Activated naive CD8-positive, alpha-beta T cell treated with anti-CD3 and anti-CD28 coated beads, Interleukin-2, amount 50 U/mL, for 24 hours (primary cell): Measurements from ENCODE around the gene BRD3.
A peak's percentile ranks its signal among the peaks of the same experiment; 100 is the strongest.

ENCODE experiments used
- ATAC-seq: fragments of 150-1000 bp; cut with Tn5 transposase; one replicate; pipeline ENCODE4 v1.10.0; 2021
- DNase-seq: peaks from one replicate; pipeline ENCODE4 v3.0.0; 2021
- H3K27ac Mint-ChIP-seq: one replicate; pipeline ENCODE4 v1.8.0; 2021; ENCODE audit warnings: mild to moderate bottlenecking, mixed read lengths
- H3K27me3 Mint-ChIP-seq: one replicate; pipeline ENCODE4 v1.8.0; 2021; ENCODE audit warnings: mixed read lengths
- H3K36me3 Mint-ChIP-seq: one replicate; pipeline ENCODE4 v1.8.0; 2021; ENCODE audit warnings: low read depth, mixed read lengths
- H3K4me1 Mint-ChIP-seq: one replicate; pipeline ENCODE4 v1.8.0; 2021; ENCODE audit warnings: mixed read lengths
- H3K4me3 Mint-ChIP-seq: one replicate; pipeline ENCODE4 v1.8.0; 2021; ENCODE audit warnings: mild to moderate bottlenecking, moderate library complexity, mixed read lengths
- H3K9me3 Mint-ChIP-seq: one replicate; pipeline ENCODE4 v1.8.0; 2021; ENCODE audit warnings: mixed read lengths

Gene BRD3

GRCh38 chr9:134007571-134007970 is 60.3 kb downstream of the BRD3 start:
- no peaks in the 10 kb centered on the region for H3K36me3 Mint-ChIP-seq
- no peak overlapping the region for H3K4me3 Mint-ChIP-seq
- no peak for DNase-seq
- peaks cover 8% of the 10 kb centered on the region for H3K27me3 Mint-ChIP-seq
- no peaks in the 10 kb centered on the region for H3K9me3 Mint-ChIP-seq
- H3K4me1 Mint-ChIP-seq, result no peaks in the 10 kb centered on the region
- H3K27ac Mint-ChIP-seq, result no peak overlapping the region
- no peak for ATAC-seq

DNA sequence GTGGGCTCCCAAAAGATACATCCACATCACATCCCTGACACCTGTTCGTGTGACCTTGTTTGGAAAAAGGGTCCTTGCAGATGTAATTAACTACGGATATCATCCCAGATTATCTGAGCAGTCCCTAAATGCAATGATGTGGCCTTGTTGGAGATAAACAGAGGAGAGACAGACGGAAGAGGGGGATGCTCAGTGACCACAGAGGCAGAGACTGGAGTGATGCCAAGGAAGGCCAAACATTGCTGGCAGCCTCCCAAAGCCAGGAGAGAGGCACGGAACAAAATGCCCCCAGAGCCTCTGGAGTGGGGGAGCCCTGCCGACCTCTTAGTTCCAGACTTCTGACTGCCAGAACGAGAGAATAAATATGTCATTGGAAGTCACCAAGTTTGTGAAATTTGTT is 60.7 kb downstream of the BRD3 start:
- Mint-ChIP-seq H3K27me3 (peaks cover 10% of the 10 kb centered on the region), H3K4me1 (no peaks in the 10 kb centered on the region), H3K27ac (no peak overlapping the region), H3K36me3 (no peaks in the 10 kb centered on the region), H3K9me3 (no peaks in the 10 kb centered on the region), H3K4me3 (no peak overlapping the region)
- DNase-seq (no peak), ATAC-seq (no peak)

GRCh38 chr9:134005381-134005780 is 62.4 kb downstream of the BRD3 start:
- no peaks in the 10 kb centered on the region for H3K9me3 Mint-ChIP-seq
- H3K4me1 Mint-ChIP-seq, result no peaks in the 10 kb centered on the region
- no peak for DNase-seq
- H3K27me3 Mint-ChIP-seq, result peaks cover 11% of the 10 kb centered on the region
- H3K4me3 Mint-ChIP-seq, result no peak overlapping the region
- no peak overlapping the region for H3K27ac Mint-ChIP-seq
- no peaks in the 10 kb centered on the region for H3K36me3 Mint-ChIP-seq
- no peak for ATAC-seq

- Mint-ChIP-seq H3K4me1 (no peaks in the 10 kb centered on the region), H3K27me3 (peaks cover 11% of the 10 kb centered on the region), H3K36me3 (no peaks in the 10 kb centered on the region), H3K4me3 (no peak overlapping the region), H3K9me3 (no peaks in the 10 kb centered on the region), H3K27ac (no peak overlapping the region)
- ATAC-seq, result no peak
- no peak for DNase-seq
These were observed 62.9 kb downstream of the BRD3 start for GRCh38 chr9:134004881-134005280.

DNA sequence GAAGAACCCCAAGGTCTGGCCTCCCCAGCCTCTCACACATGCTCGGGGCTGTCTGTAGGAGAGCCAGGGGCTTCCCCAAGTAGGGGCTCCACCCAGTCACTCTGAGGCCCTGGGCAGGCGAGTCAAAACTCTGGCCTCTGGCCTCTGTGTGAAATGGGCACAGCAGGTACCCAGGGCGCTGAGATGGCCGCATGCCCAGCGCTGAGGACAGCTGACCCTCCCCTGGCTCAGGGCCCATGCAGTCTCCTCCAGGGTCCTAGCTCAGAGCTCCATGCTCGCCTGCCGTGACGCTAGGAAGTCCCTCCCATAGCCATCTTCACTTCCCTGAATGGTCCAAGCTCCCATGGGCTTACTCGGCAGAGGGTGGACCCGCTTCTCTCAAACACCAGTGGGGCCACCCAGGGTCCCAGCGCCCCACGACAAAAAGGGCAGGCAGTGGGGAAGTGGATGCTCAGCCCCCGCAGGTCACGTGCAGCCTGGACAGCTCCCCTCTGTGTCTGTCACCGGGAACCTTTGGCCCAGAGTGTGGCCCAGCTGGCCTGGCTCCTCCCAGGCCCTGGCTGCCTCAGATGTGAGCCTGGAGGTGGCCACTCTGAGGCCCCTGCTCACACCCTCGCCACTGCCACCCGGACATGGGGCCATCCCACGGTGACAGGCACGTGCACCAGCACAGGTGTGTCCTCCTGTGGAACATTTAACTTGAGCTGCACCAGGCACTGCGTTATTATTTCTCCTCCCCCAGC is 63.5 kb downstream of the BRD3 start:
- ATAC-seq, result no peak
- no peak overlapping the region for H3K27ac Mint-ChIP-seq
- H3K36me3 Mint-ChIP-seq, result no peaks in the 10 kb centered on the region
- H3K27me3 Mint-ChIP-seq, result peaks cover 11% of the 10 kb centered on the region
- no peaks in the 10 kb centered on the region for H3K4me1 Mint-ChIP-seq
- DNase-seq, result no peak
- no peak overlapping the region for H3K4me3 Mint-ChIP-seq
- no peaks in the 10 kb centered on the region for H3K9me3 Mint-ChIP-seq

DNA sequence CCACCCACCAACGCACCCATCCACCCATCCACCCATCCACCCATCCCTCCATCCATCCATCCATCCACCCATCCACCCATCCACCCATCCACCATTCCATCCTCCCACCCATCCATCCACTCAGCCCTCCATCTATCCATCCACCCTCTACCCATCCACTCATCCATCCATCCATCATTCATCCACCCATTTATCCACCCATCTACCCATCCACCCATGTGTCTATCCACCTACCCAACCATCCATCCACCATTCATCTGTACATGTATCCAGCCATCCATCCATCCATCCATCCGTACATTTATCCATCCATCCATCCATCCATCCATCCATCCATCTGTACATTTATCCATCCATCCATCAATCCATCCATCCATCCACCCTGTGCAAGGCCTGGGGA is 64.6 kb downstream of the BRD3 start:
- H3K27ac Mint-ChIP-seq, result no peak overlapping the region

GRCh38 chr9:134002796-134003195 is 65.0 kb downstream of the BRD3 start:
- no peak overlapping the region for H3K27ac Mint-ChIP-seq
- H3K4me3 Mint-ChIP-seq, result no peak overlapping the region
- ATAC-seq (no peak), DNase-seq (no peak)
- H3K9me3 Mint-ChIP-seq, result no peaks in the 10 kb centered on the region
- H3K27me3 Mint-ChIP-seq, result peaks cover 11% of the 10 kb centered on the region
- no peaks in the 10 kb centered on the region for H3K36me3 Mint-ChIP-seq
- no peaks in the 10 kb centered on the region for H3K4me1 Mint-ChIP-seq

More for the DNA sequence above, 64.6 kb downstream of the BRD3 start:
- H3K27me3 Mint-ChIP-seq, result peaks cover 11% of the 10 kb centered on the region
- DNase-seq (no peak), ATAC-seq (no peak)
- no peak overlapping the region for H3K4me3 Mint-ChIP-seq
- H3K36me3 Mint-ChIP-seq, result no peaks in the 10 kb centered on the region
- no peaks in the 10 kb centered on the region for H3K9me3 Mint-ChIP-seq
- H3K4me1 Mint-ChIP-seq, result no peaks in the 10 kb centered on the region

DNA sequence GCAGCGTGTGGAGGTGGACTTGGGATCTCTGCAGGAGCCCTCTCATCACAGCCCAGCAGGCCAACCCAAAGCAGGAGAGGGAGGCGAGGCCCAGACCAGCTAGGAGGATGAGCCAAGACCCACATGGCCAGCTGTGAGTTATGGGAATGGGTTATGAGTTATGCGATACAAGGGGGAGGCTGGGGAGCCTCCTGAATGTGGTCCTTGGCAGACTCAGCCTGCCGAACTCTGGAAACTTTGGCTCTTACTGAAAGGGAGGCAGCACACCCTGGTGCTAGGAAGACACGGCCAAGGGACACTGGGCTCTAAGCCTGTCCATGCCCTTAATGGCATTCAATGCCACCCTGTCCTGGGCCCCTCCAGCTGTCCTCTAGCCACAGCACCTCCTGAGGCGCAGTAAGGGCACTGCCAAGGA is 68.0 kb downstream of the BRD3 start:
- no peaks in the 10 kb centered on the region for H3K9me3 Mint-ChIP-seq
- H3K27me3 Mint-ChIP-seq, result peaks cover 7% of the 10 kb centered on the region
- H3K4me1 Mint-ChIP-seq, result no peaks in the 10 kb centered on the region
- ATAC-seq, result no peak
- no peak overlapping the region for H3K4me3 Mint-ChIP-seq
- H3K27ac Mint-ChIP-seq, result no peak overlapping the region
- no peak for DNase-seq
- no peaks in the 10 kb centered on the region for H3K36me3 Mint-ChIP-seq

DNA sequence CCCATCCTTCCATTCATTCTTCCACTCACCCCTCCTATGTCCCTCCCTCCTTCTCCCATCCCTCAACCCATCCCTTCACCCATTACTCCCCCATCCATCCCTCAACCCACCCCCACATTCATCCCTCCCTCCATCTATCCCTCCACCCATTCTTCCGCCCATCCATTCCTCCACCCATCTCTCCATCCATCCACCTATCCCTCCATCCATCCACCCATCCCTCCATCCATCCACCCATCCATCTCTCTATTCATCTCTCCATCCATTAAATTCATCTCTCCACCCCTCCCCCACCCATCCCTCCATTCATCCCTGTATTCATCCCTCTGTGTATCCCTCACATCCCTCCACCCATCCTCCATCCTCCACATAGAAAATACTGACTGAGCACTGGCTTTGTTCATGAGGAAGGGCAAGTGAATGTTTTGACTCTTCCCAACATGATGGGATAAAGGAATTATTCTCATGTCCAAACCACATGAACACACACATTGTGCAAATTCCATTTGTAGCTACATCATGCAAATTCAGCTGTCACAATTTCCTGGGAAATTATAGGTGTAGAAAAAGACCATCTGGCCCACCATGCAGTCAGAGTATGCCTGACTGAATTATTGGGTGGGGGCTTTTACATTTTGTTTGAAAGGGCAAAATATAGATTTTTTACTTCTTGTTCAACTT is 68.8 kb downstream of the BRD3 start:
- no peak overlapping the region for H3K4me3 Mint-ChIP-seq
- no peak for ATAC-seq
- DNase-seq, result no peak

GRCh38 chr9:133997584-133997983 is 70.2 kb downstream of the BRD3 start:
- H3K27ac Mint-ChIP-seq, result no peak overlapping the region

More for the DNA sequence above, 68.8 kb downstream of the BRD3 start:
- Mint-ChIP-seq H3K4me1 (peaks cover 3% of the 10 kb centered on the region), H3K27ac (no peak overlapping the region), H3K27me3 (peaks cover 7% of the 10 kb centered on the region), H3K9me3 (no peaks in the 10 kb centered on the region), H3K36me3 (no peaks in the 10 kb centered on the region)

GRCh38 chr9:133996531-133997520 is 71.0 kb downstream of the BRD3 start:
- DNase-seq (no peak), ATAC-seq (no peak)
- Mint-ChIP-seq H3K27ac (no peak overlapping the region), H3K27me3 (peaks cover 3% of the 10 kb centered on the region), H3K4me3 (no peak overlapping the region), H3K9me3 (no peaks in the 10 kb centered on the region), H3K4me1 (peaks cover 7% of the 10 kb centered on the region), H3K36me3 (no peaks in the 10 kb centered on the region)

More at GRCh38 chr9:133997584-133997983, 70.2 kb downstream of the BRD3 start:
- DNase-seq (no peak), ATAC-seq (no peak)
- Mint-ChIP-seq H3K36me3 (no peaks in the 10 kb centered on the region), H3K27me3 (peaks cover 7% of the 10 kb centered on the region), H3K4me1 (peaks cover 7% of the 10 kb centered on the region), H3K4me3 (no peak overlapping the region), H3K9me3 (no peaks in the 10 kb centered on the region)

DNA sequence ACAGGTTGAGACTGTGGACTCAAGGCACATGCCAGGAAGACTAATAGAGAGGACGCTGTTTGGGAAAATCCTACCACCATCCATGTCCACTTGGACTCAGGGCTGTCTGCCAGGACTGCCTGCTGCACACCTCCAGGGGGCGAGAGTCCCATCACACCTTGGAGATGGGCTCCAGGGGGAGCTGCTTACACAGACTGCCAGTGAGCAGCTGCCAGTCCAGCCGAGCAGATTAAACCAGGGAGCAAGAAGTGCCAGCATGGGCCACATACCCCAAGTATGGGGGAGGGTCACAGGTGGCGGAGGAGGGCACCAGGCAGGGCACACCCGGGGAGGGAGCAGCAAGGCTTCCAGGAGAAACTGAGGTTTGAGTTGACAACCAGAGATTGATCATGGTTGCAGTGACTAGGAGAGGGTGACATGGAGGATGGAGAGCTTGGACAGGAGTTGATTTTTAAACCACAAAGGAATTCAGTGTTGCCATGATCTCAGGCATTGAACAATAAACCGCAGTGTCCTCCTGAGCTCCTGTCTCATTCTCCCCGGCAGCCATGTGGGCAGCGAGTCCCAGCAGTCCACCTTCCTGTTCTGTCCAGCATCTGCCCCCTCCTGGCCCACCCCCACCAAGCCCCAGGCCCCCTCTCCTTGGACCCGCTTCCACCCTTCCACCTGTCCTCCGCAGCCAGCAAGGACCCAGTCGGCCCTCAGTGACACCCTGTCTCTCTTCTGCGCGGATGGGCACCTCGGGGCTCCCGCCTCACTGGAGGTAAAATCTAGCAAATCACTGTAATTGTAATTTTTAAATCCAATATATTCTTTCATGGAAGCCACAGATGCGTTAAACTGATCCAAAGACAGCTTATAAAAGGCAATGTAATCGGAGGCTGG is 72.6 kb downstream of the BRD3 start:
- Mint-ChIP-seq H3K9me3 (no peaks in the 10 kb centered on the region), H3K27me3 (peaks cover 3% of the 10 kb centered on the region), H3K27ac (no peak overlapping the region), H3K4me1 (peaks cover 9% of the 10 kb centered on the region), H3K4me3 (no peak overlapping the region), H3K36me3 (no peaks in the 10 kb centered on the region)
- ATAC-seq (no peak), DNase-seq (no peak)

GRCh38 chr9:133994353-133995011 is 73.3 kb downstream of the BRD3 start:
- H3K9me3 Mint-ChIP-seq, result no peaks in the 10 kb centered on the region
- no peak overlapping the region for H3K27ac Mint-ChIP-seq
- peaks cover 9% of the 10 kb centered on the region for H3K4me1 Mint-ChIP-seq
- H3K36me3 Mint-ChIP-seq, result no peaks in the 10 kb centered on the region
- H3K4me3 Mint-ChIP-seq, result peak overlapping the region; percentile 29
- ATAC-seq (peak; percentile 38), DNase-seq (peak; percentile 90)
- peaks cover 3% of the 10 kb centered on the region for H3K27me3 Mint-ChIP-seq
